ENCODE results near the gene VAT1L. TPM values are rescaled to one million over a fixed set of nuclear protein-coding genes. Genes with fewer than 3 reads are reported as not detected.

Gene VAT1L
- total RNA-seq, 2 experiments from 2014 or later, result not detected

DNA sequence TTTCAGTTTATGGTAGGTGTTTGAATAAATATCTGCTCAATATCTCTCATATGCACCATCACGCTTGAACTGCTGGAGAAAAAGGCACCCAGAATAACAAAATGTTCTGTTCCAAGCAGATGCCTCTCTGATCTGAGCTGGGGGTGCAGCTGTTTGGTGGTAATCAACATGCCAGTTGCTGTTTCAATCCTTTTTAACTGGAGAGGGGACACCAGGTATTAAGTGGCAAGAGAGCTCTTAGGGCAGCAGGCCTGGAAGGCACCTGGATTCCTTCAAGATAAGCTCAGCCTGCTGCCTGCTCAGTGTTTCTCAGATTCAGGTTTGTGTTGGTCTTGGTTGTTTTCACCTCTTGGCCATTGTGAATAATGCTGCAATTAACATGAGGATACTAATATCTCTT is 27.2 kb upstream of the VAT1L start:
- Mint-ChIP-seq H3K27ac (no peak overlapping the region), H3K36me3 (no peaks in the 10 kb centered on the region), H3K9me3 (no peaks in the 10 kb centered on the region), H3K4me1 (ENCODE audit: low read depth) (no peaks in the 10 kb centered on the region), H3K27me3 (peaks cover 3% of the 10 kb centered on the region), H3K4me3 (no peak overlapping the region)
- intact Hi-C loops (cut with micrococcal nuclease), result no loop called here
- POLR2A ChIA-PET, result no interaction called here
- no peak for DNase-seq
- CTCF ChIA-PET, result interaction anchor here (0.7 kb wide), 1 partner anchor 80 kb away, joined by 3 read pairs; no protein-coding TSS in a partner anchor

DNA sequence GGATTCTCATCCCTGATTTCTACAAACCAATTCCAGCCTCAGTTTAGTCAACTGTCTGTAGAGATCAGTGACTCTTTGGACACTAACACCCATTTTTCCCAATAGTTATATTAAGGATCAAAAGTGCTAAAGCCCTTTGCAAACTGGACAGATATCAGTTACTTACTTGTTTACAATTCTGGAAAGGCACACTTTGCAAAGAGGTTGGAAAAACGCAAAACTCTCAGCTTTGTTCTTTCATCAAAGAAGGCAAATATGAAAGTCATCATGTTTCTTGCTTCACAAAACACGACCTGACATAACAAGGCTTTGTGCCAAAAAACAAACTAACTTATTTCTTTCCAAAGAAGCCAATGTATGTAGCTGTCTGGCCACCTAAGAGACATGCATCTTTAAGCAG is 26.1 kb upstream of the VAT1L start:
- Mint-ChIP-seq H3K36me3 (no peaks in the 10 kb centered on the region), H3K9me3 (no peaks in the 10 kb centered on the region), H3K27ac (no peak overlapping the region), H3K4me3 (no peak overlapping the region), H3K4me1 (ENCODE audit: low read depth) (no peaks in the 10 kb centered on the region), H3K27me3 (peaks cover 1% of the 10 kb centered on the region)
- POLR2A ChIA-PET, result no interaction called here
- CTCF ChIA-PET, result no interaction called here
- intact Hi-C loops (cut with micrococcal nuclease), result no loop called here
- no peak for DNase-seq

DNA sequence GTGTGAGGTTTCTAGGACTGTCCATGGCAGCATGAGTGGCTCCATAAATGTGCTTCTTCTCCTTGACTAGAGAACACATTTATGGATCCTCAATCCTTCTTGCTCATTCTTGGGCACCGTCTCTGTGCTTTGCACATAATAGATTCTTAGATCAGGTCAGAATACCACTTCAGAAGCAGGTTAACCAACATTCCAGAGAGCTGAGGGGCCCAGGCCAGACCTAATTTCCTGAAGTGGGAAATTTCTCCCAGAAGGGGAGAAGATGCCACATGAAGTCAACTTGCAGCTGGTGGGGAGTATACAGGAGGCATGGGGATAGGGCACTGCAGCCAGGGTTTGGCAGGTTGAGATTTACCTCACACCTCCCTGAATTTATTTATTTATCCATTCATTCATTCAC is 24.4 kb upstream of the VAT1L start:
- no peak overlapping the region for H3K27ac Mint-ChIP-seq
- no peaks in the 10 kb centered on the region for H3K4me1 Mint-ChIP-seq (ENCODE audit: low read depth)
- CTCF ChIA-PET, result no interaction called here
- H3K27me3 Mint-ChIP-seq, result peaks cover 4% of the 10 kb centered on the region
- intact Hi-C loops (cut with micrococcal nuclease), result no loop called here
- H3K4me3 Mint-ChIP-seq, result no peak overlapping the region
- H3K9me3 Mint-ChIP-seq, result no peaks in the 10 kb centered on the region
- no peak for DNase-seq
- POLR2A ChIA-PET, result no interaction called here
- H3K36me3 Mint-ChIP-seq, result no peaks in the 10 kb centered on the region

DNA sequence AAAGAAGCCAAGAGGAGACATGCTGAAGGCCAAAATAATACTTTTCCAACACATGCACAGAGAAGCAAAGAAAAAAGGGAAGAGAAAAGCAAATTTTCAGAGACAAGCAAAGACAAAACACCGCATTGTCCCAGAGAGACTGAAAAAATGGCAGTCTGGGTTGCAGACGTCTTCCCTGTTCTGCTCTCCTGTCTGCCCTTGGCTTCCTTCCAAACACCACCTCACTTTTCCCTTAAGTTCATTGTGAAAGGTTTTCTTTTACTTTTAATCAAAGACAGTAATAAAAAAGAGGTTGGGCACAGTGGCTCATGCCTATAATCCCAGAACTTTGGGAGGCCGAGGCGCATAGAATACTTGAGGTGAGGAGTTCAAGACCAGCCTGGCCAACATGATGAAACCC is 21.2 kb upstream of the VAT1L start:
- no peaks in the 10 kb centered on the region for H3K36me3 Mint-ChIP-seq
- DNase-seq, result no peak
- no peak overlapping the region for H3K27ac Mint-ChIP-seq
- H3K27me3 Mint-ChIP-seq, result peaks cover 3% of the 10 kb centered on the region
- H3K4me1 Mint-ChIP-seq (ENCODE audit: low read depth), result no peaks in the 10 kb centered on the region
- no peak overlapping the region for H3K4me3 Mint-ChIP-seq
- ChIA-PET POLR2A (no interaction called here), CTCF (no interaction called here)
- H3K9me3 Mint-ChIP-seq, result no peaks in the 10 kb centered on the region
- intact Hi-C loops (cut with micrococcal nuclease), result no loop called here

DNA sequence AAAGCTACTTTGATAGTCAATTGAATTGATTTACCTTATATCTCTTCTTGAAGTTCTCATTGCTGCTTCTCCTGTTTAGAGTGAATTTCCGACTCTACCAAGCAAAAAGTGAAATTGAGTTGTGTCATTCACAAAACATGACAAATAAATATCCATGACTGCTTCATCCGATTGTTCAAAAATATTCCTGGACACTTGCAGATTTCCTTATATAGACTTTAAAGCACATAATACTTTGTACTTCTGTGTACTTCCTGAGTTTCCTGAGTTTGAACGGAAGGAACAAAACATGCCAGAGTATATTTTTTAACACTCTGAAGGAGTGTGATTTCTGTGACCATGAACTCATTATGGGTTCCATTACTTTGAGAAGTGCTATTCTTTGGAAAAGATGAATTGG is 20.5 kb upstream of the VAT1L start:
- no peak overlapping the region for H3K27ac Mint-ChIP-seq
- POLR2A ChIA-PET, result no interaction called here
- no peaks in the 10 kb centered on the region for H3K4me1 Mint-ChIP-seq (ENCODE audit: low read depth)
- CTCF ChIA-PET, result no interaction called here
- peaks cover 3% of the 10 kb centered on the region for H3K27me3 Mint-ChIP-seq
- H3K4me3 Mint-ChIP-seq, result no peak overlapping the region
- DNase-seq, result no peak
- no peaks in the 10 kb centered on the region for H3K36me3 Mint-ChIP-seq
- H3K9me3 Mint-ChIP-seq, result no peaks in the 10 kb centered on the region
- intact Hi-C loops (cut with micrococcal nuclease), result no loop called here

DNA sequence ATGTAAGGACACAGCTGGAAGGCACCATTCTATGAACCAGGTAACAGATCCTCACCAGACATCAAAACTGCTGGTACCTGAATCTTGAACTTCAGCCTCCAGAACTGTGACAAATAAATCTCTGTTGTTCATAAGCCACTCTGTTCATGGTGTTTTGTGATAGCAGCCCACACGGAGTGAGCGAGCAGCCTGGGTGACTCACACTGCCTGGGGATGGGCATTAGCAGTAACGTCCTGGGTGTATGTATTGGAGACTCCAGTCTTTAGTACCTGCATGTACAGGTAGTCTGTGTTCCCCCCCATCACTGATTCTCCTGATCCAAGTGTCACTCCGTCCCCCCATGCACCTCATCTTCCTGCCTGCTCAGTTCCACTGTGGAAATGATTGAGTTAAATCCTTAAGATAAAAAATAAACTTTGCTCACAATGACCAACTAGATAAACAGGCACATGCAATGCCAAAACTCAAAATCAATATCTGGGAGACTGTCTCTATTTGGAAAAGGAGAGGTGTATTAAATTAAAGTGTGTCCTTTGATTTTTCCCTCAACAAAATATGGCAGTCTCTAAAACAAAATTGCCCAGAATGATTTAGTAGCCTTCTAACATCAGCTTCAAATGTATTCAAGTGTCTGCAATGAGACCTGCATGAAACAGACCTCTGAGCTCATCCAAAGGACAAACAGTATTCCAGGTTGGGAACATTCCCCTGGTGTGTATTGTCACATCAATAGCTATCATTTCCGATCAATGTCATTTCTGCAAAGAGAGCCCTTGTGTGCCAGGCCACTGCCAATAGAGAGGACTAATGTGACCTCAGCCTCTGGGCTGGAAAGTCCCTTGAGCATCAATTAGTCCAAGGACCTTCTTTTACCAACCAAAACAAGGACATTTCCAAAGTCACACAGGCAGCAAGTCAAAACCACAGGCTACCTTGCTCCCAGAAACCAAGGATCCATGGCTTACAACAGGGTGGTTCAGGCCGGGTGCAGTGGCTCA is 12.2 kb upstream of the VAT1L start:
- intact Hi-C loops (cut with micrococcal nuclease), result no loop called here
- POLR2A ChIA-PET, result no interaction called here
- DNase-seq, result no peak
- H3K27me3 Mint-ChIP-seq, result no peaks in the 10 kb centered on the region
- no peaks in the 10 kb centered on the region for H3K9me3 Mint-ChIP-seq
- CTCF ChIA-PET, result no interaction called here
- H3K36me3 Mint-ChIP-seq, result no peaks in the 10 kb centered on the region
- H3K4me1 Mint-ChIP-seq (ENCODE audit: low read depth), result no peaks in the 10 kb centered on the region
- no peak overlapping the region for H3K4me3 Mint-ChIP-seq
- no peak overlapping the region for H3K27ac Mint-ChIP-seq

DNA sequence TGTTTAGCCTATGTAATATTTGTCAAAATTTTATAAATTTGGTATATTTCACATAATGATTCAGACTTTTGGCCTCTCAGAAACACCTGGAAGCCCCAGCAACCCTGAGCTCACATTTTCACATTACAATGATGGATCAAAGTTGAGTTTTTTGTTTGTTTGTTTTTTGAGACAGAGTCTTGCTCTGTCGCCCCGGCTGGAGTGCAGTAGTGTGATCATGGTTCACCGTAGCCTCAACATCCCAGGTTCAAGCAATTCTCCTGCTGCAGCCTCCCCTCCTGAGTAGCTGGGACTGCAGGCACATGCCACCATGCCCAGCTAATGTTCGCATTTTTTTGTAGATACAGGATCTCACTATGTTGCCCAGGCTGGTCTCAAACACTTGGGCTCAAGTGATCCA is 10.6 kb upstream of the VAT1L start:
- H3K4me3 Mint-ChIP-seq, result no peak overlapping the region
- CTCF ChIA-PET, result no interaction called here
- no peak for DNase-seq
- H3K4me1 Mint-ChIP-seq (ENCODE audit: low read depth), result no peaks in the 10 kb centered on the region
- POLR2A ChIA-PET, result no interaction called here
- intact Hi-C loops (cut with micrococcal nuclease), result no loop called here
- H3K9me3 Mint-ChIP-seq, result no peaks in the 10 kb centered on the region
- no peaks in the 10 kb centered on the region for H3K27me3 Mint-ChIP-seq
- H3K27ac Mint-ChIP-seq, result no peak overlapping the region
- no peaks in the 10 kb centered on the region for H3K36me3 Mint-ChIP-seq

DNA sequence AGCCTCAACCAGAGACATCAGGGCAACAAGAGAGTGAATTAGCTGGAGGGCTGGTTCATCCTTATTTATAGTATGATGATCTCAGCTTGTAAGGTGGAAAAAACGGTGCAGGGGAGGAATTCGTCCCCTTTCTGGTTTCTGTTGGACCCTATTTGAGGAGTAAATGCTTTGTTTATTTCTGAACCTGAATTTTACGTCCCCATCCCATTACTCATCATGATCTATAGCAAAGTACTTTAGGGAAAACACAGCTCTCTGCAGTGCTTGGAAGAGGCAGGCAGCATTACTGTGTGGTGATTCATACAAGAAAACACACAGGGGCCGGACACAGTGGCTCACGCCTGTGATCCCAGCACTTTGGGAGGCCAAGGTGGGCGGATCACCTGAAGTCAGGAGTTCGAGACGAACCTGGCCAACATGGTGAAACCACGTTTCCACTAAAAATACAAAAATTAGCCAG is 8.0 kb upstream of the VAT1L start:
- Mint-ChIP-seq H3K9me3 (no peaks in the 10 kb centered on the region), H3K4me1 (ENCODE audit: low read depth) (no peaks in the 10 kb centered on the region), H3K36me3 (no peaks in the 10 kb centered on the region), H3K27ac (no peak overlapping the region), H3K4me3 (no peak overlapping the region), H3K27me3 (peaks cover under 1% of the 10 kb centered on the region)
- CTCF ChIA-PET, result interaction anchor here (0.6 kb wide), 1 partner anchor 23 kb away, joined by 3 read pairs; no protein-coding TSS in a partner anchor
- POLR2A ChIA-PET, result no interaction called here
- intact Hi-C loops (cut with micrococcal nuclease), result no loop called here
- DNase-seq, result no peak

DNA sequence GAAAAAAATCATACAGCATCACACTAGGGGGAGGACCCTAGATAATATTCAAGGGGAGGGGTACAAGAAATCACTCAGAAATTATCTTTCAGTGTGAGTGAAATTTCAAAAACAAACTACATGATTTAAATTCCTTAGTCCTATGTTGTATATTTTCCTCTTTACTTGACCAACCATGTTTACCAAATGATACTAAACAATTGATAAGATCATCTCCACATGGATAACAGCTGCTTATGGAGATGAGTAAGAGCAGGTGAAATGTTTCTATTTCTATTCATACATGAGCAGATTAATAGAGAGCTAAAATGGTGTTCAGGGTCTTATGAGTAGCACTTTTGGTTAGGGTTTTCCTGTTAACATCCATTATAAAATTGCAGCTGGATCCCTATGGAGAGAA is 7.3 kb upstream of the VAT1L start:
- Mint-ChIP-seq H3K4me3 (no peak overlapping the region), H3K27ac (no peak overlapping the region), H3K4me1 (ENCODE audit: low read depth) (no peaks in the 10 kb centered on the region), H3K9me3 (no peaks in the 10 kb centered on the region), H3K36me3 (no peaks in the 10 kb centered on the region), H3K27me3 (peaks cover 5% of the 10 kb centered on the region)
- ChIA-PET CTCF (no interaction called here), POLR2A (no interaction called here)
- intact Hi-C loops (cut with micrococcal nuclease), result no loop called here
- DNase-seq, result no peak

DNA sequence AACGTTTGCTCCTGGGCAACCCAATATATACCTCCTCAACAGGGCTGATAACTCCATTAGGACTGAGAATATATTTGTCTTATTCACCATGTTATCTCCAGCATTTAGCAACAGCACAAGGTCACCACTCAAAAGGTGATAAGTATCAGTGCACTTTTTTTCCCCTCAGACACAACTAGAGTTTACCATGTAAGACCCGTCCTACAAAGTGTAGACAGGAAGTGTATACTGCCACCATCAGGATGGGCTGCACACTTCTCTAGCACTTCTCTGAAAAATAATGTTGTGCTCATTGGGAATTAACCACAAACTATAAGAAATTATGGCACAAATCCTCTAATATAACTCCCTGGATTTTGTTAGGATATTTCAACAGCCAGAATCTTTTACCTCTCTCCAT is 5.7 kb upstream of the VAT1L start:
- Mint-ChIP-seq H3K9me3 (no peaks in the 10 kb centered on the region), H3K27me3 (peaks cover 19% of the 10 kb centered on the region), H3K4me3 (no peak overlapping the region), H3K36me3 (no peaks in the 10 kb centered on the region), H3K27ac (no peak overlapping the region), H3K4me1 (ENCODE audit: low read depth) (no peaks in the 10 kb centered on the region)
- POLR2A ChIA-PET, result no interaction called here
- intact Hi-C loops (cut with micrococcal nuclease), result no loop called here
- CTCF ChIA-PET, result no interaction called here
- no peak for DNase-seq

DNA sequence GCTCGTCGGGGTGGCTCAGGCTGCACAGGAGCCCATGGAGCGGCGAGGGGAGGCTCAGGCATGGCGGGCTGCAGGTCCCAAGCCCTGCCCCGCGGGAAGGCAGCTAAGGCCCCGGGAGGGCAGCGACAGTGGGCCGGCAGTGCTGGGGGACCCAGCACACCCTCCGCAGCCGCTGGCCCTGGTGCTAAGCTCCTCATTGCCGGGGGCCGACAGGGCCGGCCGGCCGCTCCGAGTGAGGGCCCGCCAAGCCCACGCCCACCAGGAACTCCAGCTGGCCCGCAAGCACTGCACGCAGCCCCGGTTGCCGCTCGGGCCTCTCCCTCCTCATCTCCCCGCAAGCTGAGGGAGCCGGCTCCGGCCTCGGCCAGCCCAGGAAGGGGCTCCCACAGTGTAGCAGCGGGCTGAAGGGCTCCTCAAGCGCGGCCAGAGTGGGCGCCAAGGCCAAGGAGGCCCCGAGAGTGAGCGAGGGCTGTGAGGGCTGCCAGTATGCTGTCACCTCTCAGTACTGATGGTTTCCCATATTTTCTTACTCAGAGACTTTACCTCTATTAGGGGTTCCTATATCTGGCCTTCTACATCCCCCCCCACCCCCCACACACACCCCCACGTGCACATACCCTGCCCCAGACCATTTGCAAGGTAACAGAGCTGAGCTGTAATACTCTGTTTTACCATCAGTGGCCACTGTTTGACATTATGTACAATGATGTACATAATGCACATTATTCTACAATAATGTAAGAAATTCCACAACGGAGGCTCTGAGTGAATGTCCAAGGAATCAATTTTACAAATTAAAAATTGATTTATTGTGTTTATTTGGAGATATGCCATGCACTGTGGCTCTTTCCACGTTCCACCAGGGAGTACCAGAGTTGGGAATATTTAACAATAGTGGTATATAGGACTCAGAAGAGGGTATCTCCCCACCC is 3.7 kb upstream of the VAT1L start:
- Mint-ChIP-seq H3K36me3 (no peaks in the 10 kb centered on the region), H3K4me3 (no peak overlapping the region), H3K4me1 (ENCODE audit: low read depth) (peaks cover 12% of the 10 kb centered on the region), H3K9me3 (no peaks in the 10 kb centered on the region), H3K27me3 (peaks cover 36% of the 10 kb centered on the region), H3K27ac (no peak overlapping the region)
- intact Hi-C loops (cut with micrococcal nuclease), result loop anchor here (5.0 kb wide), 2 partner anchors 62 to 107 kb away; partner anchors contain the start of gene NUDT7
- no peak for DNase-seq
- ChIA-PET POLR2A (no interaction called here), CTCF (interaction anchor here (1.3 kb wide), 1 partner anchor 186 kb away, joined by 3 read pairs; no protein-coding TSS in a partner anchor)

DNA sequence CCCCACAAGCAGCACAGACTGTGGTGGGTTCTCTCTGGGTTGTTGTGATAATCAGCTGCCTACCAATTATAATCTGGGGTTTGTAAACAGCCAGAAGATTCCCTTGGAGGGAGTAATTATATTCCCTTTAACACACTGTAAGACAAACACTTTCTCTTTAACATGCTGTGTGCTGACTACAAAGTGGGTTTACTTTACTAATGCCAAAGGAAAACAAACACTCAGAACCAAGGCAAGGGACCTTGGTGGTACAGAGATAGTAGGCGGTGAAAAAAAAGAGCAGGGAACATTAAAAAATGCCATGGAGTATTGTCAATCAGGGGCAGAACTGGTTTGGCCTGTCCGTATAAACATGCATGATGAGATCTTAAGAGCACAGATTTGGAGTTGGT is 3.0 kb upstream of the VAT1L start:
- Mint-ChIP-seq H3K4me3 (no peak overlapping the region), H3K36me3 (no peaks in the 10 kb centered on the region), H3K4me1 (ENCODE audit: low read depth) (peaks cover 12% of the 10 kb centered on the region), H3K9me3 (no peaks in the 10 kb centered on the region), H3K27me3 (peaks cover 42% of the 10 kb centered on the region), H3K27ac (no peak overlapping the region)
- ChIA-PET CTCF (no interaction called here), POLR2A (no interaction called here)
- DNase-seq, result no peak
- intact Hi-C loops (cut with micrococcal nuclease), result loop anchor here (5.0 kb wide), 2 partner anchors 63 to 108 kb away; partner anchors contain the start of gene NUDT7
